PC-3 (cell line): ENCODE measurements around the gene ATE1. TPM values are rescaled to one million over a fixed set of nuclear protein-coding genes. Genes with fewer than 3 reads are reported as not detected.

ENCODE experiments used
- ATAC-seq: fragments of 200-7000 bp; cut with Tn5 transposase; 2 replicates; pipeline ENCODE4 v1.9.1; 2020; ENCODE audit warnings: mild to moderate bottlenecking, moderate library complexity
- BruUV-seq: library from RNA; stranded (reverse); fragments of 400-500 nt; replicated peaks from 2 replicates; lab custom pipeline; 2021; lab: Mats Ljungman, UMichigan
- CTCF ChIA-PET: fragments of 300-600 bp; sonication (Branson Sonifier 250); formaldehyde crosslinking; loops from one replicate; lab custom pipeline; 2022; ENCODE audit warnings: antibody characterized with exemption; lab: Charles Lee
- POLR2A ChIA-PET: fragments of 300-600 bp; sonication (Branson Sonifier 250); formaldehyde crosslinking; loops from one replicate; lab custom pipeline; 2022; ENCODE audit warnings: antibody characterized with exemption; ENCODE audit not compliant: unreplicated experiment; lab: Charles Lee
- DNase-seq: peaks from one replicate; pipeline ENCODE4 v3.0.0-alpha.2; 2015
- H2AFZ ChIP-seq: fragments of 300-600 bp; sonication (generic); 2 replicates; pipeline ENCODE4 v1.6.0; 2016; ENCODE audit warnings: antibody characterized with exemption, low read length
- H3F3A ChIP-seq: fragments of 300-600 bp; sonication (generic); one replicate; pipeline ENCODE4 v1.6.0; 2017; ENCODE audit warnings: antibody characterized with exemption, low read length, control low read depth, mild to moderate bottlenecking; ENCODE audit not compliant: unreplicated experiment
- H3K27ac ChIP-seq: fragments of 300-600 bp; sonication (generic); 2 replicates; pipeline ENCODE4 v1.5.1; 2016; ENCODE audit warnings: mild to moderate bottlenecking, low read length
- H3K27me3 ChIP-seq: fragments of 300-600 bp; sonication (generic); 2 replicates; pipeline ENCODE4 v1.6.1; 2016; ENCODE audit warnings: low read length, mixed read lengths
- H3K36me3 ChIP-seq: fragments of 300-600 bp; sonication (generic); 2 replicates; pipeline ENCODE4 v1.6.1; 2016; ENCODE audit warnings: low read depth, mixed run types, low read length, mixed read lengths
- H3K4me1 ChIP-seq: fragments of 300-600 bp; sonication (generic); 2 replicates; pipeline ENCODE4 v1.5.1; 2016; ENCODE audit warnings: low read length; ENCODE audit not compliant: insufficient read depth
- H3K4me2 ChIP-seq: fragments of 300-600 bp; sonication (generic); 2 replicates; pipeline ENCODE4 v1.6.0; 2016; ENCODE audit warnings: low read length
- H3K4me3 ChIP-seq: fragments of 300-600 bp; sonication (generic); 2 replicates; pipeline ENCODE4 v1.5.1; 2016; ENCODE audit warnings: mild to moderate bottlenecking, low read length, mixed read lengths
- H3K79me2 ChIP-seq: fragments of 300-600 bp; sonication (generic); 2 replicates; pipeline ENCODE4 v1.6.1; 2017; ENCODE audit warnings: low read length, mixed read lengths
- H3K9ac ChIP-seq: fragments of 300-600 bp; sonication (generic); 2 replicates; pipeline ENCODE4 v1.6.0; 2016; ENCODE audit warnings: mild to moderate bottlenecking, low read length
- H3K9me2 ChIP-seq: fragments of 300-600 bp; sonication (generic); replicated peaks from 2 replicates; pipeline ENCODE4 v1.6.1; 2016; ENCODE audit warnings: mixed run types, low read length, mixed read lengths
- H3K9me3 ChIP-seq: fragments of 300-600 bp; sonication (generic); 2 replicates; pipeline ENCODE4 v1.6.1; 2016; ENCODE audit warnings: low read length, mixed read lengths
- H4K20me1 ChIP-seq: fragments of 300-600 bp; sonication (generic); 2 replicates; pipeline ENCODE4 v1.6.1; 2016; ENCODE audit warnings: low read length, mixed read lengths
- EZH2 ChIP-seq: fragments of 300-600 bp; sonication (generic); IDR thresholded peaks from one replicate; pipeline ENCODE4 v1.6.1; 2017; ENCODE audit warnings: antibody characterized with exemption, mild to moderate bottlenecking, low read length; ENCODE audit not compliant: unreplicated experiment
- EZH2phosphoT487 ChIP-seq: fragments of 300-600 bp; sonication (generic); IDR thresholded peaks from 2 replicates; pipeline ENCODE4 v1.6.1; 2018; ENCODE audit warnings: mild to moderate bottlenecking, antibody characterized with exemption, low read length, borderline replicate concordance
- intact Hi-C: fragments of 100-400 bp; cut with micrococcal nuclease; formaldehyde crosslinking; loops from 2 replicates; pipeline ENCODE4 v1.9.0; 2023
- total RNA-seq: library from RNA; depleted of rRNA; stranded (reverse); fragments of >200 nt; gene quantifications from 2 replicates; pipeline ENCODE4 v1.2.3, GENCODE V29; 2014
- TF ChIP-seq, protein P1 (sequence below): fragments of 300-600 bp; sonication (generic); conservative IDR thresholded peaks from 2 replicates; pipeline ENCODE4 v1.5.1; 2017; ENCODE audit warnings: antibody characterized with exemption, low read depth, mild to moderate bottlenecking, low read length

Gene ATE1
- total RNA-seq, 1 experiment from 2014 or later: 12.8 TPM

DNA sequence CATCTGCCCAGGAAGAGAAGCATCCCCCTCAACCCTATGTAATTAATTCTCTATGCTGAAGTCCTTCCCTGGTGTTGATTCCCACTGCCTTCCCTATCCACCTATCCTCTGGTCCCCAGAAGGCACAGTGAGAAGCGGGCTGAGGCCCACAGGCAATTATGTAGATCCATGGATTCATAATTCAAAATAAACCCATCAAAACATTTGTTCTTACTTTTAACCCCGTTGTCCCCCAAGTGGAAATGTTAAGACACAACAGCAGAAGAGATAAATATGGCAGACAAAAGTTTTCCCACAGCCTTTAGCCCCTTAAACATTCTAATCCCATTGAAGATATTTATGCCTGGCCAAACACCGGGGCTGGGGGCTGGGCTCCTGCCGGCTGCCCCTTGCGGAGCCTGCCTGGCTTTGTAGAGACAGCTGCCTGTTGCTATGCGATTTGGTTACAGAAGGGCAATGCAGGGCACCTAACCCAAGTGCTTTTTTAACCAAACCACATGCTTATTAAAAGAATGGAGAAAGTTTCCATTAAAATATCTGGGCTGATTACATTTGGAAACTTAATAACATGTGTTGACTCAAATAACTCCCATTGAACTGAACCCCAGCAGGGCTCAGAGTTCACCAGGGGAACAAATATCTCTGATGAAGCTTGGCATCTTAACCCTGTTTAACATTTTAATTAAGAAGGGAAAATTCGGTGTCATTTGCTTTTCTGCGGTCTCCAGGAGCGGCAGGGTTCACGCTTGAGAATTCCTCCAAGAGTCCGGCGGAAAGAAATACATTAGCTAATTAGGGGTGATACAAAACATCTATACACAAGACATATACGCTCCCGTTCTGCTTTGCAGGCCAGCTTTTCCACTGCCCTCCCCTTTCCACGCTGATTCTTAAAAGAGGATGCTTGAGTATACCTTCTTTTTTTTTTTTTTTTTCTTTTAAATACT is 218.8 kb downstream of the ATE1 start:
- Histone ChIP-seq H3K9ac (no peak overlapping the region), H3K4me3 (no peak overlapping the region), H3K27ac (no peak overlapping the region), H3K27me3 (peaks cover 50% of the 10 kb centered on the region), H3F3A (no peaks in the 10 kb centered on the region), H4K20me1 (no peaks in the 10 kb centered on the region), H2AFZ (no peak overlapping the region), H3K4me1 (no peaks in the 10 kb centered on the region), H3K36me3 (no peaks in the 10 kb centered on the region), H3K9me3 (no peaks in the 10 kb centered on the region), H3K9me2 (no peaks in the 10 kb centered on the region), H3K4me2 (no peak overlapping the region), H3K79me2 (no peaks in the 10 kb centered on the region)
- CTCF ChIA-PET: no interaction called here
- POLR2A ChIA-PET: no interaction called here
- no TSS peak for BruUV-seq
- ATAC-seq (no peak), DNase-seq (no peak)
- intact Hi-C loops: no loop called here
- no peak for TF ChIP-seq EZH2
- no peak for TF ChIP-seq EZH2phosphoT487
- TF ChIP-seq, protein P1, sequence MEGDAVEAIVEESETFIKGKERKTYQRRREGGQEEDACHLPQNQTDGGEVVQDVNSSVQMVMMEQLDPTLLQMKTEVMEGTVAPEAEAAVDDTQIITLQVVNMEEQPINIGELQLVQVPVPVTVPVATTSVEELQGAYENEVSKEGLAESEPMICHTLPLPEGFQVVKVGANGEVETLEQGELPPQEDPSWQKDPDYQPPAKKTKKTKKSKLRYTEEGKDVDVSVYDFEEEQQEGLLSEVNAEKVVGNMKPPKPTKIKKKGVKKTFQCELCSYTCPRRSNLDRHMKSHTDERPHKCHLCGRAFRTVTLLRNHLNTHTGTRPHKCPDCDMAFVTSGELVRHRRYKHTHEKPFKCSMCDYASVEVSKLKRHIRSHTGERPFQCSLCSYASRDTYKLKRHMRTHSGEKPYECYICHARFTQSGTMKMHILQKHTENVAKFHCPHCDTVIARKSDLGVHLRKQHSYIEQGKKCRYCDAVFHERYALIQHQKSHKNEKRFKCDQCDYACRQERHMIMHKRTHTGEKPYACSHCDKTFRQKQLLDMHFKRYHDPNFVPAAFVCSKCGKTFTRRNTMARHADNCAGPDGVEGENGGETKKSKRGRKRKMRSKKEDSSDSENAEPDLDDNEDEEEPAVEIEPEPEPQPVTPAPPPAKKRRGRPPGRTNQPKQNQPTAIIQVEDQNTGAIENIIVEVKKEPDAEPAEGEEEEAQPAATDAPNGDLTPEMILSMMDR: no peak

DNA sequence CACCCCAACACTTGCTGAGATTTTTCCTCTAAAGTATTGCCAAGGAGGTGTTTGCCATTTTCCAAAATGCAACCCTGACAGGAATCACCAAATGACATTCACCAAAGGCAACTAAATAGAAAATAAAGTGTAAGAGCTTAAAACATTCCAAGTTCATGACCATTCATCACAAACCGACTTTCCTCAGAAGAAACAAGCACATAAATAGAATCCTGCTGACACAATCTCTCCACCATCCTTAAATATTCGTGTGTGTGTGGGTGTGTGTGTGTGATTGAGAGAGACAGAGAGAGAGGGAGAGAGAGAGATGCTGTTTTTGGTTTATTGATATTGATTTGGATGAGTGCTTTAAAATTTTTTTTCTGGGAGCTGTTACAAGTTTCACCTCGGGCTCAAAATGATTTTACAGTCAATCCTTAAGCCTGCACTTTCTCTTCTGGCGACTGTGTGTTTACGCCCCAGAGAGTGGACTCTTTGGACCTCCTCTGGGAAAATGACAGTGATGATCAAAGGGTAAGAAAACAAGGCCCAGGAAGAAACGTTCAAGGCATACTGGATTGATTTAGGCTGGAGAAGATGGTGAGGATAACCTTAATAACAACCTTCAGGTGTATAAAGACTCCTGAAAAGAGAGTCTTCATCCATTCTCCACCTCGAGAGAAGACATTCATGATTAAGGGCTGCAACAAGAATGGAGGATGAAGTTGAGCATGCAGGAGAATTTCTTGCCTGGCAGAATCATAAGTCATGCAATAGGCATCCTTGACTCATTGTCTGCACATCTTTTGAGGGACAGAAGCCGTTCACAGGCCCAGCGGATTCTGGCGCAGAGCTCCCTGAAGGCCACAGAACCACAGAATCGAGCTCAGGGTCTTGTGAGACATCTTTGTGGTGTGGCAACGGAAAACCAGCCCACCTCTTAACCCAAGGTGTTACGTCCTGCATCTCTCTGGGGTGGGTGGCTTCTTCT is 225.2 kb downstream of the ATE1 start:
- peak; percentile 41 for DNase-seq
- TF ChIP-seq, protein P1: no peak
- no peak for TF ChIP-seq EZH2
- no peak for TF ChIP-seq EZH2phosphoT487
- CTCF ChIA-PET: no interaction called here
- no peak overlapping the region for H2AFZ ChIP-seq
- H3K9ac ChIP-seq: no peak overlapping the region
- no peaks in the 10 kb centered on the region for H3F3A ChIP-seq
- H3K9me2 ChIP-seq: no peaks in the 10 kb centered on the region
- H4K20me1 ChIP-seq: no peaks in the 10 kb centered on the region
- no peaks in the 10 kb centered on the region for H3K36me3 ChIP-seq
- no peaks in the 10 kb centered on the region for H3K4me1 ChIP-seq
- no peak overlapping the region for H3K4me2 ChIP-seq
- no peak for ATAC-seq
- no peaks in the 10 kb centered on the region for H3K9me3 ChIP-seq
- intact Hi-C loops: no loop called here
- peaks cover 13% of the 10 kb centered on the region for H3K27me3 ChIP-seq
- no peak overlapping the region for H3K4me3 ChIP-seq
- H3K27ac ChIP-seq: no peak overlapping the region
- POLR2A ChIA-PET: no interaction called here
- H3K79me2 ChIP-seq: no peaks in the 10 kb centered on the region
- no TSS peak for BruUV-seq
